Measurements from ENCODE around the gene CACNG4.
A peak's percentile ranks its signal among the peaks of the same experiment; 100 is the strongest.
"Not testable (repeated sequence)": the region's sequence is repeated elsewhere in the genome, so short reads cannot be mapped to it uniquely, and the experiment has no call there.

The CACNG4 gene

DNA sequence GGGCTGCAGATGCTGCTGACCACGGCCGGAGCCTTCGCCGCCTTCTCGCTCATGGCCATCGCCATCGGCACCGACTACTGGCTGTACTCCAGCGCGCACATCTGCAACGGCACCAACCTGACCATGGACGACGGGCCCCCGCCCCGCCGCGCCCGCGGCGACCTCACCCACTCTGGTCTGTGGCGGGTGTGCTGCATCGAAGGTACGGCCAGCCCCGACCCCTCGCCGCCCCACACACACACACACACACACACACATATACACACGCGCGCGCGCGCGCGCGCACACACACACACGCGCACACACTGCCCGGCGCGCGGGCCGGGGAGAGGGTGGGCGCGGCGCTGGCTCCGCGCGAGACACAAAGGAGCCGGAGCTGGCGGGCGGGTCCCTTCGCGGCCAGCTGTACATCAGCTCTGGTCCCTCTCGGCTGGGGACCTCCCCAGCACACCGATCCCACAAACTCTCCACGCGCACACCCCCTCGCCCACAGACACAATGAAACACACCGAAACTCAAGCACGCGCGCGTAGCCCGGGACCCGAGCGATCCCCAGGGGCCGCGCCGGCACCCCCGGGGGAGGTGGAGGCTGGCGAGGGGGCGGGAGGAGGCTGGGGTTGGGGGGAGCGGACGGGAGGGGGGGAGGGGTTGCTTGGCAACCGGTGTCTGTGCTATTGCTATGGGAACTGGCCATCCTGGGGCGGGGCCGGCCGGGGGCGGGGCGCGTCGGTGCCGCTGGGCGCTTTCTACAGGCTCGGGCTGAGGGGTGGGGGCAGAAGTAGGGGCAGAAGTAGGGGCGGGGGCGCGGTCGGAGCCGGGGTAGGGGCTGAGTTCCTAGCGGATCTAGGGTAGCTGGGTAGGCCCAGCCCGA is 658 bp downstream of the CACNG4 start:
- DNase-seq: peak; percentile 18

DNA sequence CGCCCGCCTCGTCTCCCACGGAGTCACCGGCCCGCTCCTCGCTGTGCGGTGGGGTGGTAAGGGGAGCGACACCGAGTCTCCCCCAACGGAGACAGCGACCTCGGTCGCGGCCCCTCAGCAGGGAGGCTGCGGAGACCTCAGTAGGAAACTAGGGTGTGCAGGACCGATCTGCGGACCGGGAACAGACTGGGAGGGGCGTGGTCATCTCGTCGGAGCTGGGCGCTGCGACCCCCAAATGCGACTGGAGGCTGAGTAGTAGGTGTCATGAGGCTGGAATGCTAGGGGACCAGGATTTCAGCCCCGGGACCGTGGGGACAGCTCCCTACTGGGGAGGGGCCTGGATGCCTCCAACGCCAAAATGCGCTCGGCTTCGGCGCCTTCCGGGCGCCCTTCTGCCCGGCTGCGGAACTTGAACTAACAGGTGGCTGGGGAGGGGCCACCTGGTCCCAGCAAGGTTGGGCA is 1.3 kb downstream of the CACNG4 start:
- DNase-seq: no peak

DNA sequence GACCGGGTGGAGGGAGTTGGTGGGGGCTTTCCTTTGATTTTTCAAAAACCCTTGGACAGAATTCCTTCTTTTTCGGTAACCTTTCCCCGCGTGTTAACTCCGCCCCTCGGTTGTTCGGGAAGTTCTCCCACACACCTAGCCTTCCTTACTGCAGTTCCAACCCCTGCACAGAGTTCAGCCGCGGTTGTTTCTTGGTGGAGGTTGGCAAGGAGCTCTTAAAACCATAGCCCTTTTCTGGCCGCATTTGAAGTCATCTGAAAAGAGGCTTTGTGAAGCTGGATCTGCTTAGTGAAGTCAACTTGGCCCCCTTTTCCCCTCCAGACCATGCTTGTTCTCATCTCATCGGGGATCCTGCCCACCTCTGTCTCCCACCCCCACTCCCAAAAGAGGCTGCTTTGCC is 1.8 kb downstream of the CACNG4 start:
- no peak for DNase-seq

DNA sequence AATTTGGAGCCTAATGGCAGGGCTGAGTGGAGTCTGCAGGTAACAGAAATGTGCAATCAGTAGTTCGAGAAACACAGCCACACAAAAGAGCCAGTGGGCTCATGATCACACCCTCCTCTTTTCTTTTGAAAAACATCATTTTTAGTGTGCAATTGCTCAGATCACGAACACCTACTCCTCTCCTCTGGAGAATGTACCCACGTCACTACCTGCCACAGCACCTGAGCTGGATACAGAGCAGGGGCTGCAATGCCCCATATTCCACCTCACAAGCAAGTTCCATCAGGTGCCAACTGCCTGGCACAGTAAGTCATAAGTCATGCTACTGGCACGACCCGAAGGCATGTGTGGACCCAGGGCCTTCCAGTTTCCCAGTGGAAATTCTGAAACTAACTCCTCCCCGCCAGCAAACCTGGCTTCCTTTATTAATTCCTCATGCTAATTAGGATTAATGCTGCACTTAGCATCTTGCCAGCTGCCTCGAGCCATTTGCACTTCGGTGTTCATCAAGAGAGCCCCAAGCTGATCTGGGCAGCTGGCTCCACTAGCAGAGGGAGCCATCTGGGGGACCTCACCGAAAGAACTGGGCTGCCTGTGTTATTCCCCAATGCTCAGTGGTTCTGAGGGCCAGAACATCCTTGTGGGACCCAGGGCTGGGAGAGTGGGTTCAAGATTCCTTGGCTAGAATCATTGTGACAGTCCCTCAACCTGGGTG is 2.4 kb downstream of the CACNG4 start:
- DNase-seq: peak; percentile 49

DNA sequence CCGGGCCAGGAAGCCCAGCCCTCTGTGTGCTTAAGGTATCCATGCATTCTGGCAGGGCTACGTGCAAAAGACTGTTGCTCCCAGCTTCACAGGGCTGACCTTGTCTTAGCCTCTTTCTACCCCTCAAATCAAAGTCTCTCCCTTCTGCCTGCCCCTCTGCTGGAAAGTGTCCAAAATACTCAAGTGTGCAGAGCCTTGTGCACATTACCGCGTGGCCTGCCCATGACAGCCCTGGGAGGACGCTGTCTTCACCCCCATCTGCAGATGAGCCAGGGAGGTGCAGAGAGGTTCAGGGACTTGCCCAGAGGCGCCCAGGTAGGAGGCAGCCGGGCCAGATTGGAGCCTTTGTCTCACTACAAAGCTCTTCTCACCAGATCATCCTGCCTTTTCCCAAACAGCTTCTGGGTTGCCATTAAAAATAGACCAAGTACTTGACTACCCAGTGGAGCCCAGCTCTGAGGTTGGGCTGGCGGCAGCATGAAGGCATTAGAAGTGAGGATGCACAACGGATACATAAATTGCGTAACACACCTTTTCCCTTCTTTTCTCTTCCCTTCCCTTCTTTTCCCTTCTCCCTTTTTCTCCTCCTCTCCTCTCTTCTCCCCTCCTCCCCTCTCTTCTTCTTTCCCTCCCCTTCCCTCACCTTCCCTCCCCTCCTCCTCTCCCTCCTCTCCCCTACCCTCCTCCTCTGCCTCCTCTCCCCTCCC is 3.5 kb downstream of the CACNG4 start:
- no peak for DNase-seq

DNA sequence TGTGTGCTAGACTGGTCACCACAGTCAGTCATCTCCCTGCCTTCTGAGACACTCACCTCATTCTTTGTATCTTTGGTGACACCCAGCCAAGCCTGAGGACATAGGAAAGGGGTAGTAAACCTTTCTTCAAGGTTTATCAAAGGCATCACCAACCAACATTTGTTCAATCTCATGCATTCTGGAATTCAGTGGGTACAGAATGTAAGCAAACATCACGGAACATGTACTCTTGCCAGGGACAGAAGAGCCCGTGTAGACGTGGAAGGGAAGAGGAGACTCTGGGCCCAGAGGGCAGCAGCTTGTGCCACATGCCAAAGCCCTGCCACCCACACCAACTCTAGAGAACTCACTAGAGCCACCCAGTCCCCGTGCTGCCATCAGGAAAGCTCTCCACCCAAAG is 4.4 kb downstream of the CACNG4 start:
- no peak for DNase-seq

DNA sequence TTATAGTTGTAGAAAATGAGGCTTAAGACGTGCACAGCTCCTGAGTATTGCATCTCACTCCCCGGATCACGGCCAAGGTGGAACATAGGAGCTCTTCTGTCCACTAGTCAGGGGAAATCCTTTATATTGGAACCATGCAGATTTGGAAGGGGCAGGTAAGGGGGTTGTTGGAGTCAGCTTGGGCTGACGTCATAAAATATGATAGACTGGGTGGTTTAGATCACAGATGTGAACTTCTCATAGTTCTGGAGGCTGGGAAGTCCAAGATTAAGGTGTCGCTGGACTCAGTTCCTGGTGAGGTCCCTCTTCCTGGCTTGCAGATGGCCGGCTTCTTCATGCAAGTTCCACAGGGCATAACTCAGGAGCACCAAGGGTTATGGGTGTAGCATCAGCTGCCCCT is 5.6 kb downstream of the CACNG4 start:
- no peak for DNase-seq

DNA sequence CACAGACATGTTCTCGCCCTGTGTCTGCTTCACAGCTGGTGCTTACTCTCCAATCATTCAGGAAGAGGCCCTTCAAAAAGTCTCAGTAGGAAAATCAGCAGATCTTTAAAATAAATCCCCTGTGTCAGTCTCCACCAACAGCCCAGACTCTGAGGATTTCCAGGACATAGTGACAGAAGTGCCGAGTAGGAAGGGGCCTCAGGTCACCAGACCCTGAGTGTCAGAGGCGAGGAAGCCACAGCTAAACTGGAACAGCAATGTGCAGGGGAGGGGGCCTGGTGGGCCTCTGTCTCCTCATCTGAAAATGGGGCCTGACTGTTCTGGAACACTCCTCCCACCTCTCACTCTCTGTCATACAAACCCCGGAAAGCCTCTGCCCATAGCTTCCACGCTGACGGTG is 6.3 kb downstream of the CACNG4 start:
- DNase-seq: no peak

DNA sequence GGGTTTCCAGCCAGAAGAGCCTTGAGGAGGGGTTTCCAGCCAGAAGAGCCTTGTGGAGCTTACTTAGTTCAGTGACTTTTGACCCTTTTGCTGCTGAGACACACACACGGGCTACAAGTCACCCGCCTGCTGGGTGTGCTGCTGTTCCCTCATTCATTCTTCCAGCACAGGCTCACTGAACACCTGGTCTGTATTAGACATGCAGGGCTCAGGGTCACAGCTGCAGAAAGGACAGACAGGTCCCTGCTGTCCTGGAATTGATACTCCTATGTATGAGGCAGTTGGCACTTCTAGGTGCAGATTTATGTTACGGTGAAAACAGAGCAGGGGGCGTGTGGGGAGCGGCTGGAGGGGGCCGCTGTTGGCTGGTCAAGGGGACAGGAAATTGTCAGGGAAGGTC is 6.8 kb downstream of the CACNG4 start:
- DNase-seq: no peak

DNA sequence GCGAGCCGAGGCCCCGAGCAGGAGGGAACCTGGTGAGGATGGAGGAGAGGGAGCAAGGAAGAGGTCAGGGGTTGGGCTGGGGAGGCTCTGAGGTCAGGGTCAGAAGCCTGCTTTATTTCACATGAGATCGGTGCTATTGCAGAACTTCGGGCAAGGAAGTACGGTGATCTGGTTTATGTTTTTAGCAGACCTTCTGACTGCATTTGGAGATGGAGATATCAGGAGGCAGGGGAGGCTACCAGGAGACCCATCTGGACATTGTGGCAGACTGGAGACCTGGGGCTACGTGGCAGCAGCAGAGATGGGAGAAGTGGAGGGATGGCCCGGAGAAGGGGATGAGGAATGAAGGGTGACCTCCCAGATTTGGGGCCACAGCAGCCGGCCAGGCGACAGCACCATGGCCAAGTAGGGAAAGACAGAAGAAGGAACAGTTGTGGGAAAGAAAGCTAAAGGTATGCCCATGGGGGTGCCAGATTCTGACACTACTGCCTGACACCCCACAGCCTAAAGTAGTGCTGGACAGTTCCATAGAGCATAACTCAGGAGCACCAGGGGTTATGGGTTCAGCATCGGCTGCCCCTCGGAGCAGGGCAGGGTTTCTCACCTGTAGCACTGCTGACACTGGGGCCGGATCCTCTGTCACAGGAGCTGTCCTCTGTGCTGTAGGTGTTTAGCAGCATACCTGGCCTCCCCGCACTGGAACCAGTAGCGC is 7.4 kb downstream of the CACNG4 start:
- no peak for DNase-seq

DNA sequence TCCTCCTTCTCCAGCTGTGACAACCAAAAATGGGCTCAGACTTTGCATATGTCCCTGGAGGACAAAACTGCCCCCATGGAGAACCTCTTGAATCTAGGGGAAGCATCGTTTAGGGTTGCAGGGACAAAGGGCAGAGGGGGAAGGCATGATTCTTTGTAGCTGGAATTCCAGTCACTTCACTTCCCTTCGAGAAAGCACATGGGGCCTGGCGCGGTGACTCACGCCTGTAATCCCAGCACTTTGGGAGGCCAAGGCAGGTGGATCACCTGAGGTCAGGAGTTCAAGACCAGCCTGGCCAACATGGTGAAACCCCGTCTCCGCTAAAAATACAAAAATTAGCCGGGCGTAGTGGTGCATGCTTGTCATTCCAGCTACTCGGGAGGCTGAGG is 7.9 kb downstream of the CACNG4 start:
- not testable (repeated sequence) for DNase-seq

DNA sequence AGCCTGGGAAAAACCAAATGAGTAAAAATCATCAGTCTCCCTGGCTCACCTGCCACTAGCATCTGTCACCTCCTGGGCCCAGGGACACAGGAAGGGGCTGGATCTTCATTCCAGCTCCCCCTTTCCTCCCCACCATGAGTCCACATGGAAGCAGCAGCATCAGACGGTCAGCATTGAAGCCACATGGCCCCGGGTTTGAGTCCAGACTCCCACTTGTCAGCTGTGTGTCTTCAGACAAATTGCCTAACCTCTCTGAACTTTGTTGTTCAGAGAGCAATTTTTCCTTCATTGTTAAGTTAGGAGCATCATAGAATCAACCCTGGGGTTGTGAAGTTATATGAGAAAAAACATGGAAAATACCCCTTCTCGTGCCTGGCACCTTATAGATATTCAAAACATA is 10.7 kb downstream of the CACNG4 start:
- no peak for DNase-seq

DNA sequence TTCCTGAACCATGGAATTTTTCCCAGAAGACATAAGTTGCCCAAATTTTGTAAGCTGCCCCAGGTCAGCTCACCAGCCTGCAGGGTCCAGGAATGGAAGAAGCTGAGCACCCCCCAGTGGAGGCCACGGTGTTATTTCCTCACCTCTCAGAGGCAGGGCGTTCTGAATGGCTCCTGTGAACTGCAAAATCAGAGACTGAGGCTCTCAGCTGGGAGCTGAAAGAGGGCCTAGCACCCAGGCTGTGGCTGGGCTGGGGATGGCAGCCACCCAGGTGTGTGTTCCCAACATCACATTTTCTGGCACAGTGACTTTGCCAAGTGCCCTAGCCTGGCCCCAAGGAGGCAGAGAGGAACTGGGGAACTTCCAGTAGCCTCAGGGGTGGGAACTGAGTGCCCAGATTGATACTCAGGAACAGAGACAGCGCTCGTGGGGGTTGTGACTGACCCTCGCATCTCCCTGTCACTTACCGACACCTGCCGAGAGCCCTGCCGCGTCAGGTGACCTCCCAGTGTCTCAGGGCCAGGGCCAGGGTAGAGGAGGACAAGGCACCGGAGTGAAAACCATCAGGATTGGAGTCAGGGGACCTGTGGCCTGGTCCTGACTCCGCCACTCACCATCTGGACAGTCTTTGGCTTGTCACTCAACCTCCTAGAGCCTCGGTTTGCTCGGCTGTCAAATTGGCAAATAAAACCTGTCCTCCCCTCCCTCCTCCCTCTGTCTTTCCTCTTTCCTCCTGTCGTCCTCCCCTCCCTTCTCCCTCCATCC is 11.3 kb downstream of the CACNG4 start:
- peak; percentile 41 for DNase-seq

DNA sequence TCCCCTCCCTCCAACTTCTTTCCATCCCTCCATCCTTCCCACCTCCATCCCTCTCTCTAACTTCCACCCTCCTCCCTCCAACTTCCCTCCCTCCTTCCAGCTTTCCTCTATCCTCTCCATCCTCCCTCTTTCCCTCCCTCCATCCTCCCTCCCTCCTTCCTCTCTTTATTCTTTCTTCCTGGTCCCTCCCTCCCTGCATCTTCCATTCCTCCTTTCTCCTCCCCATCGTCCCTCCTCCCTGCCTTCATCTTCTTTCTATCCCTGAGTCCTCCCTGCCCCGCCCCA is 11.8 kb downstream of the CACNG4 start:
- no peak for DNase-seq

DNA sequence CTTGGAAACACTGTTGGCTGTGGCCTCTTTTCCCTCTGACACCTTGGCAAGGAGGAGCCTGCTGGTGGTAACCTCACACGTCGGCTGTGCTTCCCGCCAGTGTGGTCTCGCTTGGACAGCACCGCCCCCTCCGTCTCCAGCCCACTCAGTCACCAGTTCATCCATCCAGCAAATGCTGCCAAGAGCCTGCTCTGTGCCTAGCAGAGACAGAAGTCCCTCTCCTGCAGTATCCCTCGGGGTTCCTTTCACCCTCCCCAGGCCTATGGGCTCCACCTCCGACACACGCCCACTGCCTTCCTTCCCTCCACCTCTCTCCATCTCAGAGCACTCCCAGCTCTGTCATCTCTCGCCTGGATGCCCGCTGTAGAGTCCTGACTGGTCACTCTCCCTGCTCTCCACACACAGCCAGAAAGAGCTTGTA is 12.3 kb downstream of the CACNG4 start:
- DNase-seq: no peak

DNA sequence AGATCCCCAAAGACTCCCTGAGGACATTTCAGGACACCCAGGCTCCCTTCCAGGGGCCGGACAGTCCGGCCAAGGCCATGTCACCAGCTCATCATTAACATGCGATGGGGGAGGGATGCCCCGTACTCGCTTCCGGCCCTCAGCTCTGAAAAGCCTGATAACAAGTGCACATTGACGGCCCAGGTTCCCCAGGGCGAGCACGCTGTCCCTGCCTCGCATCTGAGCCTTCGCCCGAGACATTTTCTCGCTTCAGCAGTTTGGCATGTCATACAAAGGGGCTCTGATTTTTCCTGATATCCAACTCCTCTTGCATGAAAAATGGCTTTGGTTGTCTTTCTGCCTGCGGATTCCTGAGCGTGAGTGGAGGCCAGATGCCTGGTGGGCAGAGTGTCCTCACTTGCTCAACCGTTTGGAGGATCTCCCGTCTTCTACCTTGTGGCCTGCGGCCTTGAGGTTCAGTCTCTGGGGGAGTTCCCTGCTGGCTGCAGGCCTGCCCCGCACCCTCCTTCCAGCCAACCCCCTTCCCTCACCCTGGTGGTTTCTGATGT is 14.1 kb downstream of the CACNG4 start:
- no peak for DNase-seq

DNA sequence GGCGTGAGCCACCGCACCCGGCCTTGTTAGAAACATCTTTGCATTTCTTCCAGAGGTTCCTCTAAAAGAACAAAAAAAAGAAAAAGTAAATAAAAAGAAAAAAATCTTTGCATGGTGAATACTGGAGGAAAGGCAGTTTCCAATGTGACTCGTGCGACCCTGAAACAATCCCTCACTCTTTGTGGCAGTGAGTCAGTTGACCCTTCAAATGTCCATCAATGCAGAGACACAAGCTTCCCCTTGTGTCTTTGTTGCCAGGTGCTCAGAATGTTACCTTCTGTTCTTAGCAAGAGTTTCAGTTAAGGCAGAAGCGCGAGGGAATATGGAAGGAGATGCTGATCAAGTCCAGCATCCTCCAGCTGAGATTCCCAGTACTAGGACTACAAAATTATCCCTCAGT is 16.4 kb downstream of the CACNG4 start:
- no peak for DNase-seq

DNA sequence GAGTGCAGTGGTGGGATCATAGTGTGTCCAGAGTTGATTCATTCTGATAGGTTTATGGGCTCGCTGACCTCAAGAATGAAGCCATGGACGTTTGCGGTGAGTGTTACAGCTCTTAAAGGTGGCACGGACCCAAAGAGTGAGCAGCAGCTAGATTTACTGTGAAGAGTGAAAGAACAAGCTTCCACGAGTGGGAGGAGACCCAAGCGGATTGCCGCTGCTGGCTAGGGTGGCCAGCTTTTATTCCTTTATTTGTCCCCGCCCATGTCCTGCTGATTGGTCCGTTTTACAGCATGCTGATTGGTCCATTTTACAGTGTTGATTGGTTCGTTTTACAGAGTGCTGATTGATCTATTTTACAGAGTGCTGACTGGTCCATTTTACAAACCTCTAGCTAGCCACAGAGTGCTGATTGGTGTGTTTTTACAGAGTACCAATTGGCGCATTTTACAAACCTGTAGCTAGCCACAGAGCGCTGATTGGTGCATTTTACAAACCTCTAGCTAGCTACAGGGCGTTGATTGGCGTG is 17.5 kb downstream of the CACNG4 start:
- DNase-seq: no peak

DNA sequence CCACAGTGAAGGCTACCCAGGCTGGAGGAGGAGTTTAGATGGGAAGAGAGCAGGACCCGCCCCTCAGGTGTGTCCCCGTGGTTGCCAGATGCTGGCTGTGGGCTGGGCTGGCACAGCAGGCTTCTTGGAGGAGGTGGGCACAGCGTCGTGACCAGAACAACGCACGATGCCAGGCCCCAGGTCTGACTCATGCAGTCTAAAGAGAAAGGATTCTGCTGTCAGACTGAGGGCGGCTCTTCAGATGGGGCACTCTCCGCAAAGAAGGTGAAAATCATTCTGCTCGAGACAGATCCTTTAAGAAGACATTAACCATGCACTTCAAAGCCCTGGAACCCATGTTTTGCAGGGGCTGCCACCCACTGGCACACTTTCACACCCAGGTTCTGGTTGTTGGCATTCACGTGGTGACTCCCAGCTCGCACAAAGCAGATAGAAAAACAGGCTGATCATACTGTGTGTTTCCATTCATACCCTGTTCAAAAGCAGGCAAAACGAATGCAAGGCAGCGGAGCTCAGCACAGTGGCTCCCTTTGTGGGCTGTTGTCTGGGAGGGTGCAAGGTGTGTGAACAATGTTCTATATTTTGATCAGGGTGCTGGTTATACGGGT is 19.0 kb downstream of the CACNG4 start:
- no peak for DNase-seq

DNA sequence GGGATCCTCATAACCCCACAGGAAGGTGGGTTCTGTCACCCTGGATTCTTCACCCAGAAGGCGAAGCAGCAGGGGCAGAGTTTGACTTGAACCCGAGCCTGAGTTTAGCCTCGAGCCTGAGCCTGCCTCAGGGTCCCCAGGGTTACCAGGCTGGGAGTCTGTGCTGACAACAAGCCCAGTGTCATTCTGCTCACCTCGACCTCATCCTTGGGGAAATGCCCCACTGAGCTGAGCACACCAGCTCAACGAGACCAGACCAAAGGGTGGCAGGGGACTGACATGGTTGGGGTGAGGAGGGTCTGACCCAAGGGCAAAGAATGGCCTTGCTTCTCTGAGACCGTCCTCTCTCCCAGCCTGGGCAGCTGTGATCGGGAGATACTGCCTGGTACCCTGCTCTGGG is 20.2 kb downstream of the CACNG4 start:
- DNase-seq: no peak

Data from DMS 273 treated with DMSO at 0.1 percent for 48 hours (cell line).